Stimulated activated naive CD8-positive, alpha-beta T cell treated with anti-CD3 and anti-CD28 coated beads, Interleukin-15, amount 100 ng/mL, for 72 hours (primary cell): ENCODE data around the gene CCDC71.

Experiments
- ATAC-seq: fragments of 150-1000 bp; cut with Tn5 transposase; 2 replicates; pipeline ENCODE4 v1.10.0; 2021; ENCODE audit warnings: mild to moderate bottlenecking, moderate library complexity
- DNase-seq, 2 donors: peaks; one replicate each; pipeline ENCODE4 v3.0.0; 2021 to 2022
- H3K27ac Mint-ChIP-seq, 2 donors: one replicate each; pipeline ENCODE4 v1.8.0; 2022; ENCODE audit warnings: mild to moderate bottlenecking in 2 of 2, mixed read lengths in 2 of 2, moderate library complexity in 2 of 2
- H3K27me3 Mint-ChIP-seq: one replicate; pipeline ENCODE4 v1.8.0; 2022; ENCODE audit warnings: mixed read lengths
- H3K4me1 Mint-ChIP-seq: one replicate; pipeline ENCODE4 v1.8.0; 2022; ENCODE audit warnings: mild to moderate bottlenecking, mixed read lengths
- H3K4me3 Mint-ChIP-seq, 2 donors: one replicate each; pipeline ENCODE4 v1.8.0; 2022; ENCODE audit warnings: mild to moderate bottlenecking in 2 of 2, mixed read lengths in 2 of 2, moderate library complexity in 1 of 2
- H3K9me3 Mint-ChIP-seq, 2 donors: one replicate each; pipeline ENCODE4 v1.8.0; 2022; ENCODE audit warnings: mixed read lengths in 2 of 2

The CCDC71 gene

DNA sequence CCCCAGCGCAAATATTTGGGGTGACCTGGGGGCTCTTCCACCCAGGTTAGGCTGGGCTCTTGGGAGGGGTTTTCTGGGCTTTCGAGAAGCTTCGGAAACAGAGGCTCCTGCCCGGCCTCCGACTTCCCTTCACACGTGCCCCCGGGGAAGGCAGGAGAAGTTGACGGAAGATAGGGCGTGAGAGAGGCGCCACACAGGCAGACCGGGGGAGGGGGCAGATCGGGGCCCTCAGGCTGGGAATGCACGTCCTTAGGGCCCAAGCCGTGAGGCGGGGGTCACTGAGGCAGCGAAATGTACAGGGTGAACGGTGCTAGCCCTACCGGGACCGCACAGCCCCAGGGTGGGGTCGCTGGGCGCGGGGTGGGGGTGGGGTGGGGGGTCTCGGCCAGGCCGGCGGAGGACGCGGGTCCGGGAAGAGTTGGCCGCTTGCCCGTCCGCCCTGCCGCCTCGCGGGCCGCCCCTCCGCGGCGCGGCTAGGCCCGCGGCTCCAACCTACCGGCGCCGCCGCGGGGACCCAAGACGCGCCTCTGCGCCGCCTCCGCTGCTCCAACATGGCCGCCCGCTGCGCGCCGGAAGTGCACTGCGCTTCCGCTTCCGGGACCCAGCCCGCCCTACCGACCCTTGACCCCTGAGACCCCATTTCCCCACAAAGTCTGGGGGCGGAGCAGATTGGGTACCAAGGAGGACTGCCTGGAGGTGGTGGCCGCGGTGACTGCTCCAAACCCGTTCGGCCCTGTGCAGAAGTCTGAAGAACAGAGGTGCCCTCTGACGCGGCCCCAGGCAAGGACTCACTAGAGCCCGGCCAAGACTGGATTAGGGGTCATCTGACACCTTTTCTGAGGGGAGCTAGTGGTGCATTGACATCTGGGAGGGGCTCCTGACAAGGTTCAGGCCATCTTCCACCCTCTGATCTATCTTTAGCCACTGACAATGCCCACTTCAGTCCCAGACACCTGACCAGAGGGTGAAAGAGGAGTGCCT lies at the start of gene CCDC71:
Gene CCDC71, minus strand, starts transcription at position 561 of the 981 bp plus-strand sequence. CDS start 2,123 bp downstream, outside the sequence.
- peak within 1 kb of the TSS; percentile 96 to 99 for H3K27ac Mint-ChIP-seq
- H3K4me1 Mint-ChIP-seq, result peaks cover 61% of the 10 kb centered on the region

DNA sequence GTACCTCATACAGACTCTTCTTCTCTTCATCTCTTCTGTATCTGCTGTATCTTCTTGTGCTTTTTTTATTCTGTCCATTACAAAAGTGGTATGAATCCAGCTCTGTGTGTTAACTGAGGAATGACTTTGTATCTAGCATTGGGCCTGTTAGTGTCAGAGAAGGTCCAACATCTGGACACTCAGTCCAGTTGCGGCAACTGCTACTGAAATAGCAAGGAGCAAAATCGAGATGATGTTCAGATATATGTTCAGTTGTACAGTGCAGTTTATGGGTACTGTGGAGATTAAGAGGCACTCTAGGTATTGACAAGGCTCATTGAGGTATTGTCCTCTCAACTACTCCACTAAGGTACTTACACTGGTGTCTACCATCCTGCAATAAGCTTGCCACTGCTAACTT lies 47.9 kb upstream of the CCDC71 start:
- Mint-ChIP-seq H3K27ac (no peak overlapping the region), H3K4me1 (no peaks in the 10 kb centered on the region), H3K9me3 (no peaks in the 10 kb centered on the region), H3K27me3 (no peaks in the 10 kb centered on the region), H3K4me3 (no peak overlapping the region)
- ATAC-seq, result no peak
- DNase-seq, result no peak

More for the DNA sequence above, at the start of gene CCDC71:
- H3K4me3 Mint-ChIP-seq, result peak within 1 kb of the TSS; percentile 93 to 98
- H3K27me3 Mint-ChIP-seq, result no peaks in the 10 kb centered on the region
- H3K9me3 Mint-ChIP-seq, result no peaks in the 10 kb centered on the region
- ATAC-seq (peak; percentile 74), DNase-seq (peak; percentile 76 to 83)

DNA sequence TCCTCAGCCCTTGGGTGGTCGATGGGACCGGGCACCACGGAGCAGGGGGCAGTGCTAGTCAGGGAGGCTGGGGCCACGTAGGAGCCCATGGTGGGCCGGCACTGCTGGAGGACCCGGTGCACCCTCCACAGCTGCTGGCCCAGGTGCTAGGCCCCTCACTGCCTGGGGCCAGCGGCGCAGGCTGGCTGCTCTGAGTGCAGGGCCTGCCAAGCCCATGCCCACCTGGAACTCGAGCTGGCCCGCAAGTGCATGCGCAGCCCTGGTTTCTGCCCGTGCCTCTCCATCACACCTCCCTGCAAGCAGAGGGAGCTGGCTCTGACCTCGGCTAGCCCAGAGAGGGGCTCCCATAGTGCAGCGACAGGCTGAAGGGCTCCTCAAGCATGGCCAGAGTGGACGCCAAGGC lies 47.4 kb upstream of the CCDC71 start:
- H3K4me1 Mint-ChIP-seq, result no peaks in the 10 kb centered on the region
- H3K9me3 Mint-ChIP-seq, result no peaks in the 10 kb centered on the region
- ATAC-seq (no peak), DNase-seq (no peak)
- H3K27ac Mint-ChIP-seq, result no peak overlapping the region
- H3K4me3 Mint-ChIP-seq, result no peak overlapping the region
- no peaks in the 10 kb centered on the region for H3K27me3 Mint-ChIP-seq

DNA sequence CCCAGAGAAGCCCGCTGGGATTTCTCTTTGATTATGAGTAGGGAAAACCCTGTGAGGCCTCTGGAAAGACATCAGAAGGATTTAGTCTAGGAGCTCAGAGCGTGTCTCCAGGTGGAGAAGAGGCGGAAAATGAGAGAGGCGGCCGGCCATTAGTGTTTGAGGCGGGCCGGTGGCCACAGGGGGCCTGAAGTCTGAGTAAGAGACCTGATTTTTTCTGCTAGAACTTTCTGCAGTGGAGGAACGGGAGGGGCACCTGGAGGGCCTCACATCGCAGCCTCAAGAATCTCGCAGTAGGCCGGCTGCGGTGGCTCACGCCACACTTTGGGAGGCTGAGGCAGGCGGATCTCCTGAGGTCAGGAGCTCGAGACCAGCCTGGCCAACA lies 33.8 kb upstream of the CCDC71 start:
- no peak for ATAC-seq
- no peaks in the 10 kb centered on the region for H3K4me1 Mint-ChIP-seq
- no peak overlapping the region for H3K27ac Mint-ChIP-seq
- peaks cover 18% of the 10 kb centered on the region for H3K27me3 Mint-ChIP-seq
- H3K9me3 Mint-ChIP-seq, result no peaks in the 10 kb centered on the region
- DNase-seq, result no peak
- H3K4me3 Mint-ChIP-seq, result no peak overlapping the region

DNA sequence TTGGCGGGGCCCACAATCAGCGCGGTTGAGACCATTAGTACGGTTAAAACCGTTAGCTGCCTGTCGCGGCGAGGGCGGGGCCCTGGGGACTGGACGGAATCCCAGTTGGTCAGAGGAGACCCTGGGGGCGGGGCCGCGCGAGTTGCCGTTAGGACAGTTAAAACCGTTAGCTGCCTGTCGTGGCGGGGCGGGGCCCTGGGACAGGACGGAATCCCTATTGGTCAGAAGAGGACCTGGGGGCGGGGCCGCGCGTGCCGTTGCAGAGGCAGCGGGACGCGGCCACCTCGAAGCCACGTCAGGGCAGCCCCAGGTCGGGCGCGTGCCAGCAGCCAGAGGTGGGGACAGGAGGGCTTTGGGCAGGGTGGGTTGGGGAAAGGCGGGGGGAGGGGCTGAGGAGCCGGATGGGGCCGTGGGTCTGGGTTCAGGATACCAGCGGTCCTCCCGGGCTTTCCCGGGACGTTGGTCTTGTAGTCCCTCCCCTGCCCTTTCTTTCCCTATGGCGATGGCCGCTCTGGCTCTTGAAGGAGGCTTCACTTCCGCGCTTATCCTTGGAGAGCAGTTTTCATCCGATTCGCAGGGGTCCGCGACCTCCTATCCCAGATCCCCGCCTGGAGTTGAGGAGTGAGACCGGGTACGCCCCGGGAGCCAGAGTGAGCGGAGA lies 33.2 kb upstream of the CCDC71 start:
- no peaks in the 10 kb centered on the region for H3K4me1 Mint-ChIP-seq
- no peak for ATAC-seq
- no peak for DNase-seq
- no peaks in the 10 kb centered on the region for H3K9me3 Mint-ChIP-seq
- H3K27ac Mint-ChIP-seq, result no peak overlapping the region
- no peak overlapping the region for H3K4me3 Mint-ChIP-seq
- H3K27me3 Mint-ChIP-seq, result peaks cover 18% of the 10 kb centered on the region

DNA sequence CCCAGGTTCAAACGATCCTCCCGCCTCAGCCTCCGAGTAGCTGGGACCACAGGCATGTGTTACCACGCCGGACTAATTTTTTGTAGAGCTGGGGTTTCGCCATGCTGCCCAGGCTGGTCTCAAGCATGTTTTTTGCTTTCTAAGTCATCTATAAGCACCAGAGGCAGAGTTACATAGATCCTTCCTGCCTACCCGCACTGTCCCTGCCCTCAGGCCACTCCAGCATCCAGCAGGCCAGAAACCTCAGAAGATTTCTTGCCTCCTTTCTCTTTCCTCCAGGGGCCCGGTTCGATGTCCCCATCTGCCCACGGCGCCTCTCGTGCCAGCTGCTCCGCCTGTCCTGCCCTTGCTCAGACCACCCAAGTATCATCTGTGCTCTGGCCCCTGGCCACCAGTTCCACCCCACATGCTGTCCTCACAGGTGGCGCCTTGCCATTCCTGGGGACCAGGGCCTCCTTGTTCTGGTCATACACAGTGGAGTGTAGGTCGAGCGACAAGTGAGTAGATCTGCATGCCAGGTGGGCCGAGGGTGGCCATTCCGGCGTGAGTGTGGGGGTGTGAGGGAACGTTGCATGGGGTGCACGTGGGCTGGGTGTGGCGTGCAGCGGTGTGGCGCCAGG lies 32.6 kb upstream of the CCDC71 start:
- Mint-ChIP-seq H3K4me1 (no peaks in the 10 kb centered on the region), H3K27ac (peak overlapping the region in 1 of 2 donors; percentile 26), H3K27me3 (peaks cover 18% of the 10 kb centered on the region), H3K9me3 (no peaks in the 10 kb centered on the region), H3K4me3 (no peak overlapping the region)
- ATAC-seq, result no peak
- no peak for DNase-seq

DNA sequence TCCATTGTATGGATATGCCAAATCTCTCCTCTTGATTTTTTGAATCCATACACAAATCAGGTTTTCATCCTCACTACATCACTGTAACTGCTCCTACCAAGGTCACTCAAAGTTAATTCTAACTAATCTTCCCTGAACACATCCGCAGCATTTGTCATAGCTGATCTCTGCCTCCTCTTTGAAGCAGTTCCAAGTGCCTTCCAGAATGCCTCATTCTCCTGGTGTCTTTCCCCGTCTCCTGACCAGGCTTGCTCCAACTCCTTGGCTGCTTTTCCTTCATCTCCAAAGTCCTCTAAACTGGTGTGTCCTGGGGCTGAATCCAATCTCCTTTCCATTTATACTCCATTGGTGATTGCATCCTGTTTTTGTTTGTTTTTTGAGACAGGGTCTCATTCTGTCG lies 32.0 kb upstream of the CCDC71 start:
- Mint-ChIP-seq H3K27me3 (peaks cover 18% of the 10 kb centered on the region), H3K9me3 (no peaks in the 10 kb centered on the region), H3K4me3 (no peak overlapping the region), H3K4me1 (no peaks in the 10 kb centered on the region), H3K27ac (peak overlapping the region in 1 of 2 donors; percentile 14)
- DNase-seq (no peak), ATAC-seq (no peak)

DNA sequence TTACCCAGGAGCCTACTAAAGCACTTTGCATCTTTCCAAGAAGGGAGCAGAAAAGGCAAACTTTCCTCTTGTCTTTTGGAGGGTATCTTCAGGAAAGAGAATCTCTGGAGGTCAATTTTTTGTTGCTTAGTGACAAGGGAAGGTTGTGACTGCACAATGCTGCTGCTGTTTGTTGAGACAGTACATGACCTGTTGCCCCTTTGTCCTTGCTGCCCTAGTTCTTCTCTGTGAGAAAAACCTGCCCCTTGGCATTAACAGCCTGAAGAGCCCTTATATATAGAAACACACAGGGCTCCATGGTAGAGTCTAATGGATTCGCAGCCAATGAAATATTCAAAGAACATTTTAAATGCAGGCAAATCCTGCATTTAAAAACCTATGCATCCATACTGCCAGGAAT lies 25.6 kb upstream of the CCDC71 start:
- DNase-seq (no peak), ATAC-seq (no peak)
- H3K9me3 Mint-ChIP-seq, result no peaks in the 10 kb centered on the region
- no peaks in the 10 kb centered on the region for H3K4me1 Mint-ChIP-seq
- H3K27me3 Mint-ChIP-seq, result no peaks in the 10 kb centered on the region
- H3K4me3 Mint-ChIP-seq, result no peak overlapping the region
- H3K27ac Mint-ChIP-seq, result no peak overlapping the region

DNA sequence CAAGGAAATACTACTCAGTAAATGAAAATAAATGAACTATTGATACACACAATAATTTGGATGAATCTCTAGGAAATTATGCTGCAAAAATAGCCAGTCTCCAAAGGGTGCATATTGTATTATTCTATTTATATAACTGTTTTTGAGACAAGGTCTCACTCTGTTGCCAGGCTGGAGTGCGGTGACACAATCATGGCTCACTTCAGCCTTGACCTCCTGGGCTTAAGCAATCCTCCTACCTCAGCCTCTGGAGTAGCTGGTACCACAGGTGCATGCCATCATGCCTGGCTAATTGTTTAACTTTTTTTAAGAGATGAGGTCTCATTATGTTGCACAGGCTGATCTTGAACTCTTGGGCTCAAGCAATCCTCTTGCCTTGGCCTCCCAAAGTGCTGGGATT lies 17.7 kb upstream of the CCDC71 start:
- Mint-ChIP-seq H3K4me1 (no peaks in the 10 kb centered on the region), H3K9me3 (no peaks in the 10 kb centered on the region), H3K4me3 (no peak overlapping the region), H3K27ac (no peak overlapping the region), H3K27me3 (peaks cover 6% of the 10 kb centered on the region)
- ATAC-seq (no peak), DNase-seq (no peak)

DNA sequence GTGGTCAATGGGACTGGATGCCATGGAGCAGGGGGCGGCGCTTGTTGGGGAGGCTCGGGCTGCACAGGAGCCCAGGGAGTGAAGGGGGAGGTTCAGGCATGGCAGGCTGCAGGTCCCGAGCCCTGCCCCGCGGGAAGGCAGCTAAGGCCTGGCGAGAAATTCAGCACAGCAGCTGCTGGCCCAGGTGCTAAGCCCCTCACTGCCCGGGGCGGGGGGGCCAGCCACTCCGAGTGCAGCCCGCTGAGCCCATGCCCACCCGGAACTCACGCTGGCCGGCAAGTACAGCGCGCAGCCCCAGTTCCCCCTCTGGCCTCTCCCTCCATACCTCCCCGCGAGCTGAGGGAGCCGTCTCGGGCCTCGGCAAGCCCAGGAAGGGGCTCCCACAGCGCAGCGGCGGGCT lies 16.6 kb upstream of the CCDC71 start:
- no peaks in the 10 kb centered on the region for H3K4me1 Mint-ChIP-seq
- no peaks in the 10 kb centered on the region for H3K9me3 Mint-ChIP-seq
- H3K4me3 Mint-ChIP-seq, result no peak overlapping the region
- ATAC-seq, result no peak
- H3K27me3 Mint-ChIP-seq, result peaks cover 9% of the 10 kb centered on the region
- H3K27ac Mint-ChIP-seq, result no peak overlapping the region
- DNase-seq, result no peak

DNA sequence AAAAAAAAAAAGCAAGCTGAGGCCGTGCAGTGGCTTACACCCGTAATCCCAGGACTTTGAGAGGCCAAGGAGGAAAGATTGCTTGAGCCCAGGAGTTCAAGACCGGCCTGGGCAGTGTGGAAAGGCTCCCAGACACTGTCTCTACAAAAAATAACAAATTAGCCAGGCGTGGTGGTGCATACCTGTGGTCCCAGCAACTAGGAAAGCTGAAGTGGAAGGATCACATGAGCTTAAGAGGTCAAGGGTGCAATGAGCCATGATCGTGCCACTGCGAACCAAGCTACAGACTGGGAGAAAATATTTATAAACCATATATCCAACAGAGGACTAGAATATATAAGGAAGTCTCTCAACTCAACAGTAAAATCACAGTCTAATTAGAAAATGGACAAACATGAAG lies 15.2 kb upstream of the CCDC71 start:
- Mint-ChIP-seq H3K9me3 (no peaks in the 10 kb centered on the region), H3K4me1 (no peaks in the 10 kb centered on the region), H3K27ac (no peak overlapping the region), H3K27me3 (peaks cover 9% of the 10 kb centered on the region), H3K4me3 (no peak overlapping the region)
- no peak for DNase-seq
- no peak for ATAC-seq

DNA sequence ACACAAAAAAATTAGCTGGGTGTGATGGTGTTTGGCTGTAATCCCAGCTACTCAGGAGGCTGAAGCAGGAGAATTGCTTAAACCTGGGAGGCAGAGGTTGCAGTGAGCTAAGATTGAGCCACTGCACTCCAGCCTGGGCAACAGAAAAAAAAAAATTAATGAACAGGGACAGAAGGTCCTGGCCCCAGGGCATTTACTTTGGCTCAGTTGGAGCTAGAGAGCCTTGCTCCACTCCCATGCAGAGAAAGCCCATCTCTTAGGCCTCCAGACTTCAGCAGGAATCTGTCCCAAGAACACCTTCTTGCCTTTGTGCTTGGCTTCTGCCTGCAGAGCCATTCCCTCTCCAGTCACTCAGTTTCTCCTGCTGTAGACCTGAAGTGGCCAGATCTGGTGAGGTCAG lies 14.0 kb upstream of the CCDC71 start:
- peaks cover 9% of the 10 kb centered on the region for H3K27me3 Mint-ChIP-seq
- ATAC-seq, result no peak
- H3K27ac Mint-ChIP-seq, result no peak overlapping the region
- no peak overlapping the region for H3K4me3 Mint-ChIP-seq
- DNase-seq, result no peak
- H3K4me1 Mint-ChIP-seq, result peaks cover under 1% of the 10 kb centered on the region
- H3K9me3 Mint-ChIP-seq, result no peaks in the 10 kb centered on the region

DNA sequence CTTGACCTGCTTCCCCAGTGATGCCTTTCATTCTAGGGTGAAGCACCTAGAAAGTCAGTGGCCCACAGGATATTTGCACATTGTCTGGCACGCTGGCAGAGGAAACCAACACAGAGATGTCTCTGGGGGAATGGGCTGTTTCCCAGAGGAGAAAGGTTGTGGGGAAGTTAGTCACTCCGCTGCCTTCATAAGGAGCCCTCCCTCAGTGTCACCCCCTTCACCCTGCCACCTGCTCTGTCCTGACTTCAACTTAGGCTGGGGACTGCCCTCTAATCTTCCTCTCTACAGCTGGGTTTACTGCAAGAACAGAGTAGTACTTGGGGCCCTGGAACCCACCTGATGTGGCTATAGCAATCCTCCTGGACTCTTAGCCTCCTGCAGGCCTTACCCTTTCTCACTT lies 10.9 kb upstream of the CCDC71 start:
- Mint-ChIP-seq H3K27ac (peak overlapping the region in 1 of 2 donors; percentile 72), H3K4me3 (no peak overlapping the region), H3K4me1 (peaks cover 18% of the 10 kb centered on the region), H3K9me3 (no peaks in the 10 kb centered on the region), H3K27me3 (peaks cover 9% of the 10 kb centered on the region)
- DNase-seq (no peak), ATAC-seq (no peak)

DNA sequence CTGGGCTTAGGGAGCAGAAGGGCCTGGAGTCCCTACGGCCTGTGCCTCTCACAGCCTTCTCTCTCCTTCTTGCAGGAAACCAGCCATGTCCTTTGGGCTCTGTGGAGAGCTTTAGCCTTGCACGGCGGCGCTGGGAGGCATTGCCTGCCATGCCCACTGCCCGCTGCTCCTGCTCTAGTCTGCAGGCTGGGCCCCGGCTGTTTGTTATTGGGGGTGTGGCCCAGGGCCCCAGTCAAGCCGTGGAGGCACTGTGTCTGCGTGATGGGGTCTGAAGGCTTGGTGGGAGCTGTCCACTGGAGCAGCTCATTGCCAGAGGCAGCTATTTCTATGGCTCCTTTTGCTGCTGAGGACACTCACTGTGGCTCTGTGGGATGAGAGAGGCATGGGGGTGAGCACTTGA lies 9.4 kb upstream of the CCDC71 start:
- Mint-ChIP-seq H3K4me1 (peaks cover 30% of the 10 kb centered on the region), H3K4me3 (no peak overlapping the region), H3K27me3 (peaks cover 9% of the 10 kb centered on the region), H3K9me3 (no peaks in the 10 kb centered on the region), H3K27ac (no peak overlapping the region)
- no peak for ATAC-seq
- DNase-seq, result no peak

DNA sequence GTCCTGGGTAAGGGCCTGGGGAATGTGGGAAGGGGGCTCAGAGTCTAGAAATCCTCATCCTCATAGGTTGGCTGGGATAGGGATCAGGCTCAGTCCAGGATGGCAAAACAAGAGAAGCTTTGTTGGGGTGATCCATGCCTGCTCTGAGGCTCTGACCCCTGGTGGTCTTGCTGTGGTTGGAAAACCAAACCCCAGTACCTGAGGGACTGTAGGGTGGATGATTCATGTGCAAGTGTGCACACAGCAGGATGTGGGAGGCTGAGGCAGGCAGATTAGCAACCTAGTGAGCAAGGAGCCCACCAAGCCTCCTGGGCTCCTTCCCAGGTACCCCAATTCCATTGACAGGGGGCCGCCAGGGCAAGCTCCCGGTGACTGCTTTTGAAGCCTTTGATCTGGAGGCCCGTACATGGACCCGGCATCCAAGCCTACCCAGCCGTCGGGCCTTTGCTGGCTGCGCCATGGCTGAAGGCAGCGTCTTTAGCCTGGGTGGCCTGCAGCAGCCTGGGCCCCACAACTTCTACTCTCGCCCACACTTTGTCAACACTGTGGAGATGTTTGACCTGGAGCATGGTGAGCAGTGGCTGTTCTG lies 8.4 kb upstream of the CCDC71 start:
- H3K4me1 Mint-ChIP-seq, result peaks cover 33% of the 10 kb centered on the region
- peaks cover 9% of the 10 kb centered on the region for H3K27me3 Mint-ChIP-seq
- no peaks in the 10 kb centered on the region for H3K9me3 Mint-ChIP-seq
- H3K4me3 Mint-ChIP-seq, result no peak overlapping the region
- DNase-seq (no peak), ATAC-seq (no peak)
- H3K27ac Mint-ChIP-seq, result peak overlapping the region in 1 of 2 donors; percentile 24

DNA sequence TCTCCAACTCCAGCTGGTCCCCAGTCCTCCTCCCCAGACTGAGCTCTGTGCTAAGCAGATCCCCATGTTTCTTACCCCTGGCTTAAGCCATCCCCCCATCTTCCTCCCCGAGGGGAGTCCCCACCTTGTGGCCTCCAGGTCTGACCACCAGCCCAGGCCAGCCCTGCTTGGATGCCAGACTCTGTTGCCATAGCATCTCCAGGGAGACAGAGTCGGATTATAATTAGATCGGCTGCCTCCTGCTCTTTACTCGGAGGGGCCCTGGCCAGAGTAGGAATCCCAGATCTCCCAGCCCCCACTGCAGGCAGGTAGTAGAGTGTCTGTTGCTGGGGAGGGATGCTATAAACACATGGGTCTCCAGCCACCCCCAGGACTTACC lies 7.7 kb upstream of the CCDC71 start:
- Mint-ChIP-seq H3K27ac (no peak overlapping the region), H3K4me1 (peaks cover 33% of the 10 kb centered on the region), H3K9me3 (no peaks in the 10 kb centered on the region), H3K4me3 (no peak overlapping the region), H3K27me3 (peaks cover 2% of the 10 kb centered on the region)
- DNase-seq (no peak), ATAC-seq (no peak)
